Thyroid gland (tissue), 4 donors: ENCODE measurements around the gene CTXN3.

Experiments
- CTCF ChIP-seq, 6 experiments: fragments of 200-600 bp in 3 of 6; fragments of 450-650 bp in 3 of 6; sonication (generic) in 3 of 6; IDR thresholded peaks; one replicate each; pipeline ENCODE4 v1.5.1; 2016 to 2019; ENCODE audit warnings: antibody characterized with exemption in 6 of 6, mild to moderate bottlenecking in 2 of 6, inconsistent platforms in 1 of 6, moderate library complexity in 1 of 6
- POLR2A ChIP-seq, 2 donors: fragments of 450-650 bp; IDR thresholded peaks; one replicate each; pipeline ENCODE4 v1.6.1; 2017; ENCODE audit warnings: antibody characterized with exemption in 2 of 2, mild to moderate bottlenecking in 2 of 2, moderate library complexity in 1 of 2

GRCh38 chr5:127660047-127660733 lies 11.3 kb downstream of the CTXN3 start:
- TF ChIP-seq CTCF (IDR thresholded peaks at IDR 0.05) (no peak), POLR2A (IDR thresholded peaks at IDR 0.05) (no peak)
